ENCODE data around the gene GCNT1.

The GCNT1 gene

GRCh38 chr9:76458903-76459693 is at the start of gene GCNT1:
TSS of gene GCNT1 (plus strand) at chr9:76459182. CDS start at chr9:76502382, 43,200 bp downstream.
- Histone ChIP-seq H3K4me3 (ENCODE audit: low read length) (peak within 1 kb of the TSS; percentile 99), H3K36me3 (ENCODE audit: control insufficient read depth, insufficient read depth, low read length, severe bottlenecking) (peaks cover 5% of the 10 kb centered on the region), H3K9ac (ENCODE audit: low read length) (peak within 1 kb of the TSS; percentile 93), H3K27me3 (replicated peaks; ENCODE audit: control insufficient read depth, insufficient read depth, low read length) (no peaks in the 10 kb centered on the region), H3K9me3 (ENCODE audit: control insufficient read depth, low read length) (no peaks in the 10 kb centered on the region), H3K4me1 (ENCODE audit: control insufficient read depth, insufficient read depth, low read length) (peaks cover 22% of the 10 kb centered on the region)
- peak; percentile 90 for DNase-seq (ENCODE audit: low read depth)

GRCh38 chr9:76412638-76413037 is 46.3 kb upstream of the GCNT1 start:
- no peaks in the 10 kb centered on the region for H3K4me1 ChIP-seq (ENCODE audit: control insufficient read depth, insufficient read depth, low read length)
- no peak for DNase-seq (ENCODE audit: low read depth)
- peaks cover 6% of the 10 kb centered on the region for H3K9me3 ChIP-seq (ENCODE audit: control insufficient read depth, low read length)

GRCh38 chr9:76413658-76414057 is 45.3 kb upstream of the GCNT1 start:
- peaks cover 6% of the 10 kb centered on the region for H3K9me3 ChIP-seq (ENCODE audit: control insufficient read depth, low read length)
- no peaks in the 10 kb centered on the region for H3K4me1 ChIP-seq (ENCODE audit: control insufficient read depth, insufficient read depth, low read length)
- no peaks in the 10 kb centered on the region for H3K27me3 ChIP-seq (replicated peaks; ENCODE audit: control insufficient read depth, insufficient read depth, low read length)
- H3K9ac ChIP-seq (ENCODE audit: low read length) = no peak overlapping the region
- no peak for DNase-seq (ENCODE audit: low read depth)
- no peak overlapping the region for H3K4me3 ChIP-seq (ENCODE audit: low read length)
- H3K36me3 ChIP-seq (ENCODE audit: control insufficient read depth, insufficient read depth, low read length, severe bottlenecking) = no peaks in the 10 kb centered on the region

More at GRCh38 chr9:76412638-76413037, 46.3 kb upstream of the GCNT1 start:
- no peaks in the 10 kb centered on the region for H3K27me3 ChIP-seq (replicated peaks; ENCODE audit: control insufficient read depth, insufficient read depth, low read length)
- H3K4me3 ChIP-seq (ENCODE audit: low read length) = no peak overlapping the region
- H3K9ac ChIP-seq (ENCODE audit: low read length) = no peak overlapping the region
- no peaks in the 10 kb centered on the region for H3K36me3 ChIP-seq (ENCODE audit: control insufficient read depth, insufficient read depth, low read length, severe bottlenecking)

GRCh38 chr9:76414661-76415060 is 44.3 kb upstream of the GCNT1 start:
- no peak for DNase-seq (ENCODE audit: low read depth)
- Histone ChIP-seq H3K27me3 (replicated peaks; ENCODE audit: control insufficient read depth, insufficient read depth, low read length) (no peaks in the 10 kb centered on the region), H3K9me3 (ENCODE audit: control insufficient read depth, low read length) (peaks cover 6% of the 10 kb centered on the region), H3K4me1 (ENCODE audit: control insufficient read depth, insufficient read depth, low read length) (no peaks in the 10 kb centered on the region), H3K9ac (ENCODE audit: low read length) (no peak overlapping the region), H3K36me3 (ENCODE audit: control insufficient read depth, insufficient read depth, low read length, severe bottlenecking) (no peaks in the 10 kb centered on the region), H3K4me3 (ENCODE audit: low read length) (no peak overlapping the region)

GRCh38 chr9:76415154-76415553 is 43.8 kb upstream of the GCNT1 start:
- no peak for DNase-seq (ENCODE audit: low read depth)
- H3K9ac ChIP-seq (ENCODE audit: low read length) = no peak overlapping the region

GRCh38 chr9:76415731-76416130 is 43.3 kb upstream of the GCNT1 start:
- Histone ChIP-seq H3K27me3 (replicated peaks; ENCODE audit: control insufficient read depth, insufficient read depth, low read length) (no peaks in the 10 kb centered on the region), H3K9me3 (ENCODE audit: control insufficient read depth, low read length) (peaks cover 6% of the 10 kb centered on the region), H3K4me3 (ENCODE audit: low read length) (no peak overlapping the region), H3K4me1 (ENCODE audit: control insufficient read depth, insufficient read depth, low read length) (no peaks in the 10 kb centered on the region), H3K36me3 (ENCODE audit: control insufficient read depth, insufficient read depth, low read length, severe bottlenecking) (no peaks in the 10 kb centered on the region), H3K9ac (ENCODE audit: low read length) (no peak overlapping the region)
- peak; percentile 25 for DNase-seq (ENCODE audit: low read depth)

More at GRCh38 chr9:76415154-76415553, 43.8 kb upstream of the GCNT1 start:
- H3K4me1 ChIP-seq (ENCODE audit: control insufficient read depth, insufficient read depth, low read length) = no peaks in the 10 kb centered on the region
- H3K9me3 ChIP-seq (ENCODE audit: control insufficient read depth, low read length) = peaks cover 6% of the 10 kb centered on the region
- H3K4me3 ChIP-seq (ENCODE audit: low read length) = no peak overlapping the region
- no peaks in the 10 kb centered on the region for H3K27me3 ChIP-seq (replicated peaks; ENCODE audit: control insufficient read depth, insufficient read depth, low read length)
- H3K36me3 ChIP-seq (ENCODE audit: control insufficient read depth, insufficient read depth, low read length, severe bottlenecking) = no peaks in the 10 kb centered on the region

GRCh38 chr9:76417394-76417793 is 41.6 kb upstream of the GCNT1 start:
- H3K36me3 ChIP-seq (ENCODE audit: control insufficient read depth, insufficient read depth, low read length, severe bottlenecking) = no peaks in the 10 kb centered on the region
- no peak overlapping the region for H3K4me3 ChIP-seq (ENCODE audit: low read length)
- peaks cover 6% of the 10 kb centered on the region for H3K9me3 ChIP-seq (ENCODE audit: control insufficient read depth, low read length)
- no peaks in the 10 kb centered on the region for H3K27me3 ChIP-seq (replicated peaks; ENCODE audit: control insufficient read depth, insufficient read depth, low read length)
- no peak for DNase-seq (ENCODE audit: low read depth)
- H3K9ac ChIP-seq (ENCODE audit: low read length) = no peak overlapping the region
- no peaks in the 10 kb centered on the region for H3K4me1 ChIP-seq (ENCODE audit: control insufficient read depth, insufficient read depth, low read length)

- DNase-seq (ENCODE audit: low read depth) = peak; percentile 21
- Histone ChIP-seq H3K9ac (ENCODE audit: low read length) (no peak overlapping the region), H3K27me3 (replicated peaks; ENCODE audit: control insufficient read depth, insufficient read depth, low read length) (no peaks in the 10 kb centered on the region), H3K4me1 (ENCODE audit: control insufficient read depth, insufficient read depth, low read length) (no peaks in the 10 kb centered on the region), H3K9me3 (ENCODE audit: control insufficient read depth, low read length) (no peaks in the 10 kb centered on the region), H3K4me3 (ENCODE audit: low read length) (no peak overlapping the region), H3K36me3 (ENCODE audit: control insufficient read depth, insufficient read depth, low read length, severe bottlenecking) (no peaks in the 10 kb centered on the region)
These were observed 39.1 kb upstream of the GCNT1 start for GRCh38 chr9:76419782-76420380.

GRCh38 chr9:76423216-76424177 is 35.5 kb upstream of the GCNT1 start:
- no peaks in the 10 kb centered on the region for H3K4me1 ChIP-seq (ENCODE audit: control insufficient read depth, insufficient read depth, low read length)
- H3K27me3 ChIP-seq (replicated peaks; ENCODE audit: control insufficient read depth, insufficient read depth, low read length) = no peaks in the 10 kb centered on the region
- no peak overlapping the region for H3K4me3 ChIP-seq (ENCODE audit: low read length)
- H3K36me3 ChIP-seq (ENCODE audit: control insufficient read depth, insufficient read depth, low read length, severe bottlenecking) = no peaks in the 10 kb centered on the region
- DNase-seq (ENCODE audit: low read depth) = no peak
- H3K9ac ChIP-seq (ENCODE audit: low read length) = no peak overlapping the region
- H3K9me3 ChIP-seq (ENCODE audit: control insufficient read depth, low read length) = no peaks in the 10 kb centered on the region

GRCh38 chr9:76424491-76424890 is 34.5 kb upstream of the GCNT1 start:
- Histone ChIP-seq H3K4me1 (ENCODE audit: control insufficient read depth, insufficient read depth, low read length) (no peaks in the 10 kb centered on the region), H3K9me3 (ENCODE audit: control insufficient read depth, low read length) (no peaks in the 10 kb centered on the region), H3K4me3 (ENCODE audit: low read length) (no peak overlapping the region), H3K27me3 (replicated peaks; ENCODE audit: control insufficient read depth, insufficient read depth, low read length) (no peaks in the 10 kb centered on the region), H3K36me3 (ENCODE audit: control insufficient read depth, insufficient read depth, low read length, severe bottlenecking) (no peaks in the 10 kb centered on the region), H3K9ac (ENCODE audit: low read length) (no peak overlapping the region)
- no peak for DNase-seq (ENCODE audit: low read depth)

All from adipocyte (in vitro differentiated cells).